ENCODE results near the gene SYCP3.

The SYCP3 gene

DNA sequence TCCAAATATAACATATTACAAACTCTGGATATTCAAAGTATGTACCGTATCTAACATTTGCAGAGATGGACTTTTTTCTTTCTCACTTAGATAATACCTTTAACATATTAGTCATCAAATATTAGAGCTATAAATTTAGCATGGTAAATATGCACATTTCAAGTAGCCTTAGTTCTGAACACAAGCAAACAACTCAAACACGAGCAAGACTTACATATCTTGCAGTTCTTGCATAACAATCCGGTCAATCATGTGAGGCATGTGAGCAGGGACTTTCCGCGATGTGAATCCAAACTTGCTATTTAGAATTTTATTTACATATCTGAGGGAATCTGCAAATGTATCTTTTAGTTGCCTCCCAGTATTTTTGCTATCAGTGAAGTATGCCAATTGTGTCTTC lies 22.1 kb upstream of the SYCP3 start:
- intact Hi-C loops (cut with DNase I; ENCODE audit: low total_unique reads): loop anchor here (10.0 kb wide), 1 partner anchor 87 kb away; no protein-coding TSS in a partner anchor
- no peak for DNase-seq
- Histone ChIP-seq H3K9me3 (no peaks in the 10 kb centered on the region), H3K27me3 (no peaks in the 10 kb centered on the region), H3K27ac (peak overlapping the region in 1 of 2 donors; percentile 16), H3K4me1 (peaks cover 0 to 5% (median 3%) of the 10 kb centered on the region in 4 donors), H3K36me3 (peaks cover 12 to 36% (median 18%) of the 10 kb centered on the region in 3 donors), H3K4me3 (no peak overlapping the region)
- TF ChIP-seq, protein P1, sequence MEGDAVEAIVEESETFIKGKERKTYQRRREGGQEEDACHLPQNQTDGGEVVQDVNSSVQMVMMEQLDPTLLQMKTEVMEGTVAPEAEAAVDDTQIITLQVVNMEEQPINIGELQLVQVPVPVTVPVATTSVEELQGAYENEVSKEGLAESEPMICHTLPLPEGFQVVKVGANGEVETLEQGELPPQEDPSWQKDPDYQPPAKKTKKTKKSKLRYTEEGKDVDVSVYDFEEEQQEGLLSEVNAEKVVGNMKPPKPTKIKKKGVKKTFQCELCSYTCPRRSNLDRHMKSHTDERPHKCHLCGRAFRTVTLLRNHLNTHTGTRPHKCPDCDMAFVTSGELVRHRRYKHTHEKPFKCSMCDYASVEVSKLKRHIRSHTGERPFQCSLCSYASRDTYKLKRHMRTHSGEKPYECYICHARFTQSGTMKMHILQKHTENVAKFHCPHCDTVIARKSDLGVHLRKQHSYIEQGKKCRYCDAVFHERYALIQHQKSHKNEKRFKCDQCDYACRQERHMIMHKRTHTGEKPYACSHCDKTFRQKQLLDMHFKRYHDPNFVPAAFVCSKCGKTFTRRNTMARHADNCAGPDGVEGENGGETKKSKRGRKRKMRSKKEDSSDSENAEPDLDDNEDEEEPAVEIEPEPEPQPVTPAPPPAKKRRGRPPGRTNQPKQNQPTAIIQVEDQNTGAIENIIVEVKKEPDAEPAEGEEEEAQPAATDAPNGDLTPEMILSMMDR (IDR thresholded peaks at IDR 0.05): no peak

DNA sequence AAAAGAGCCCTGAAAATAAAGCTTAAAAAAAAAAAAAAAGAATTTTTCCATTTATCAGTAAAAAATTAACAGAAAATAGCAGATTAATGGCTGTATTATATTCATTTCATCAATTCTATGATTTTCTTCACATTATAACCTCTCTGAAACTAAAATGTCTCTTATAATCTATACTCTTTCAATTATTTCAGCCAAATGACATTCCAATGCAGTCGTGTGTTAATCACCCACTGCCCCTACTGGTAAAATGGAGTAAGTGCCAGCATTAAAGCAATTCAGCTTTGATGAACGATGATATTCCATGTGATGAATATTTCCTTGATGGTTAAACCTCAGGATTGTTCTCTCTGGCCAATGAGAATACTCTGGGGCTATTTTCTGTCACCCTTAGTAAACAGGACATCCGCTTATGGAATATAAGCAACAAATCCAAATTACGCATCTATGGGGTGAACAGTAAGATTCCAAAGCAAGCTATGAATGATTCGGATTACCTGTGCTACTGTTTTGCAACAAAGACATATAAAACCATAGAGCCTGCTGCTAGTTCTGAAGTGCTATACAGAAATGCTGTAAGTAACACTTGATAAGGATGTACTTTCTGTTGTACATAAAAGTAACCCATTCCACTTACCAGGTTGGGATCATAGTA lies 20.3 kb upstream of the SYCP3 start:
- H3K27me3 ChIP-seq: no peaks in the 10 kb centered on the region
- peaks cover 6 to 43% (median 12%) of the 10 kb centered on the region in 3 donors for H3K36me3 ChIP-seq
- TF ChIP-seq, protein P1 (IDR thresholded peaks at IDR 0.05): peak; percentile 65 to 69
- intact Hi-C loops (cut with DNase I; ENCODE audit: low total_unique reads): loop anchor here (10.0 kb wide), 1 partner anchor 85 kb away; no protein-coding TSS in a partner anchor
- no peak overlapping the region for H3K27ac ChIP-seq
- H3K4me1 ChIP-seq: peaks cover 0 to 5% (median 3%) of the 10 kb centered on the region in 4 donors
- no peak overlapping the region for H3K4me3 ChIP-seq
- no peaks in the 10 kb centered on the region for H3K9me3 ChIP-seq
- DNase-seq: no peak

DNA sequence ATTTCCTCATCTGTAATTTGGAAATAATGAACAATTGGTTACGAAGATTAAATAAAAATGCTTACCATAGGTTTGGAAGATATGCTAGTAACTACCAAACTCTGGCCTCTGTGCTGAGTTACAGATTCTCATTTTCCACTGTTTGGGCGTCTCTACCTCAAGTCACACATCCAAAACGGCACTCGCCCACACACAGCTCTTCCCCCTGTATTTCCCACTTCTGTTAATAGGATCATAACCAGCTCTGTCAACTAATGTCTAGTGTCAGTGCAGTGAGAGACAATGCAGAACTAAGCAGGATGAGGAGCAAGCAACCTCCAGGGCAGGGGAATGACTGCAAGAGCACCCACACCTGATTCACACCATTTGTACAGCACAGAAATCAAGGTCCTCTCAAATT lies 10.9 kb upstream of the SYCP3 start:
- no peak for DNase-seq
- Histone ChIP-seq H3K27ac (no peak overlapping the region), H3K27me3 (no peaks in the 10 kb centered on the region), H3K36me3 (peaks cover 40 to 76% (median 47%) of the 10 kb centered on the region in 3 donors), H3K4me3 (no peak overlapping the region), H3K4me1 (no peaks in the 10 kb centered on the region), H3K9me3 (no peaks in the 10 kb centered on the region)
- intact Hi-C loops (cut with DNase I; ENCODE audit: low total_unique reads): no loop called here
- TF ChIP-seq, protein P1 (IDR thresholded peaks at IDR 0.05): no peak

DNA sequence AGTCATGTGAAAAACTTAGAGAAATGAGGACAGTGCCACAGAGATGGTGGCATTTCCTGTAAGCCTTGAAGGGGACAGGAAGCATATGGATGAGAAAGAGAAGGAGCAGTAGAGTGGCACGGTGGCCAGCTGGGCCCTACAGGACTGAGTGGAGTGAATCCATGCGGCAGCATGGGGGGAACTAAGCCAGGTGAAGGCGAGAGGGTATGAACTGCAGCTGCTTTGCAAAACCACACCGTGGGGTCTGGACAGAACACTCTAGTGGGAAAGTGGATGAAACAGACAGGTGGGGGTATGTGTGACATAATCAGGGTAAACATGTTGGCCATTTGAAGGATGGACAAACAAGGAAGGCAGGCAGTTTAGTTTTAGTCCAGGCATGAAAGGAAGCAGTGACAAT lies 10.4 kb upstream of the SYCP3 start:
- Histone ChIP-seq H3K27ac (no peak overlapping the region), H3K9me3 (no peaks in the 10 kb centered on the region), H3K27me3 (no peaks in the 10 kb centered on the region), H3K4me3 (no peak overlapping the region), H3K36me3 (peaks cover 40 to 80% (median 48%) of the 10 kb centered on the region in 3 donors), H3K4me1 (no peaks in the 10 kb centered on the region)
- intact Hi-C loops (cut with DNase I; ENCODE audit: low total_unique reads): no loop called here
- TF ChIP-seq, protein P1 (IDR thresholded peaks at IDR 0.05): no peak
- DNase-seq: no peak

DNA sequence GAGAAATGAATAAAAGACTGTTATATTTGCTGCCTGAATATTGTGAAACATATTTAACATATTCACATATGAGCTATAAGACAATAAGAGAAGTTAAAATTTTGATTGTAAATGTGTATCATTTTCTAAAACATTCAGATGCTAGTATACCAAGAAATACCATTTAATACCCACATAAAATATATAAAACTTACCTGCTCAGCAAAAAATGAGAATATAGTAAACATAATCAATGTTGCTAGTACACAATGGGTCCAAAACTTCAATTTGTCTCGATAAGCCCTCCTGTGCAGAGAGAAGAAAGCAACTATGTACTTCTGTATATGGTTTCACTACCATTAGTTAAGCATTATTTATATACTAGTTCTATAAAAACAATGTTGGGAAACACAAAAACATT lies 9.6 kb upstream of the SYCP3 start:
- Histone ChIP-seq H3K27me3 (no peaks in the 10 kb centered on the region), H3K27ac (no peak overlapping the region), H3K9me3 (no peaks in the 10 kb centered on the region), H3K4me3 (no peak overlapping the region), H3K4me1 (no peaks in the 10 kb centered on the region), H3K36me3 (peaks cover 44 to 82% (median 50%) of the 10 kb centered on the region in 3 donors)
- TF ChIP-seq, protein P1 (IDR thresholded peaks at IDR 0.05): no peak
- intact Hi-C loops (cut with DNase I; ENCODE audit: low total_unique reads): no loop called here
- no peak for DNase-seq
